GM23338 (cell line): ENCODE results near the gene GATAD2A. TPM values are rescaled to one million over a fixed set of nuclear protein-coding genes. Genes with fewer than 3 reads are reported as not detected.
A peak's percentile ranks its signal among the peaks of the same experiment; 100 is the strongest.

ENCODE experiments used
- ATAC-seq: fragments of 200-7000 bp; cut with Tn5 transposase; 3 replicates; pipeline ENCODE4 v1.9.1; 2020
- DNase-seq: peaks from one replicate; pipeline ENCODE4 v3.0.0-alpha.2; 2015; ENCODE audit warnings: low spot score
- H2AFZ ChIP-seq: fragments of 200-600 bp; sonication (generic); 2 replicates; pipeline ENCODE4 v1.8.0; 2016; ENCODE audit warnings: antibody characterized with exemption, mild to moderate bottlenecking, moderate library complexity
- H3F3A ChIP-seq: fragments of 200-600 bp; sonication (generic); replicated peaks from 2 replicates; pipeline ENCODE4 v1.8.0; 2017; ENCODE audit warnings: antibody characterized with exemption, mixed run types, low read depth
- H3K27ac ChIP-seq: fragments of 200-600 bp; sonication (generic); 2 replicates; pipeline ENCODE4 v1.6.1; 2016; ENCODE audit warnings: low read depth
- H3K27me3 ChIP-seq: fragments of 200-600 bp; sonication (generic); 2 replicates; pipeline ENCODE4 v1.8.0; 2016; ENCODE audit warnings: mild to moderate bottlenecking, mixed run types, moderate library complexity; ENCODE audit not compliant: insufficient read depth
- H3K36me3 ChIP-seq: fragments of 200-600 bp; sonication (generic); 2 replicates; pipeline ENCODE4 v1.8.0; 2016; ENCODE audit warnings: mild to moderate bottlenecking; ENCODE audit not compliant: insufficient read depth
- H3K4me1 ChIP-seq: fragments of 200-600 bp; sonication (generic); 2 replicates; pipeline ENCODE4 v1.8.0; 2016; ENCODE audit warnings: mild to moderate bottlenecking, moderate library complexity; ENCODE audit not compliant: insufficient read depth
- H3K4me2 ChIP-seq: fragments of 200-600 bp; sonication (generic); 2 replicates; pipeline ENCODE4 v1.7.1; 2017; ENCODE audit warnings: mixed run types
- H3K4me3 ChIP-seq: fragments of 200-600 bp; sonication (generic); 2 replicates; pipeline ENCODE4 v1.6.1; 2016; ENCODE audit warnings: mixed run types
- H3K79me2 ChIP-seq: fragments of 200-600 bp; sonication (generic); replicated peaks from 2 replicates; pipeline ENCODE4 v1.8.0; 2017; ENCODE audit warnings: mild to moderate bottlenecking; ENCODE audit not compliant: insufficient read depth
- H3K9me2 ChIP-seq: fragments of 200-600 bp; sonication (generic); 2 replicates; pipeline ENCODE4 v1.8.0; 2017; ENCODE audit not compliant: insufficient read depth
- H4K20me1 ChIP-seq: fragments of 200-600 bp; sonication (generic); replicated peaks from 2 replicates; pipeline ENCODE4 v1.8.0; 2017; ENCODE audit warnings: mild to moderate bottlenecking; ENCODE audit not compliant: insufficient read depth
- H3K27ac Mint-ChIP-seq: 2 replicates; pipeline ENCODE4 v1.8.0; 2020; ENCODE audit warnings: inconsistent platforms, mild to moderate bottlenecking, moderate library complexity, mixed read lengths
- H3K27me3 Mint-ChIP-seq: 3 replicates; pipeline ENCODE4 v1.8.0; 2022; ENCODE audit warnings: low read depth, mild to moderate bottlenecking, moderate library complexity, mixed read lengths, inconsistent platforms; ENCODE audit not compliant: insufficient read depth, poor library complexity
- H3K36me3 Mint-ChIP-seq: 3 replicates; pipeline ENCODE4 v1.8.0; 2021; ENCODE audit warnings: low read depth, mild to moderate bottlenecking, inconsistent platforms, moderate library complexity, mixed read lengths
- H3K4me1 Mint-ChIP-seq: 3 replicates; pipeline ENCODE4 v1.8.0; 2020; ENCODE audit warnings: mild to moderate bottlenecking, inconsistent platforms, mixed read lengths
- H3K4me3 Mint-ChIP-seq: 3 replicates; pipeline ENCODE4 v1.8.0; 2021; ENCODE audit warnings: moderate library complexity, mild to moderate bottlenecking, inconsistent platforms, mixed read lengths
- H3K9me3 Mint-ChIP-seq: 3 replicates; pipeline ENCODE4 v1.8.0; 2020; ENCODE audit warnings: moderate library complexity, mild to moderate bottlenecking, inconsistent platforms, mixed read lengths
- EZH2 ChIP-seq: fragments of 200-600 bp; sonication (generic); IDR thresholded peaks from one replicate; pipeline ENCODE4 v1.8.0; 2017; ENCODE audit warnings: antibody characterized with exemption, mild to moderate bottlenecking, low read depth; ENCODE audit not compliant: unreplicated experiment
- JUNB ChIP-seq: IDR thresholded peaks from one replicate; pipeline ENCODE4 v1.6.1; 2016; ENCODE audit warnings: antibody characterized with exemption; ENCODE audit not compliant: unreplicated experiment
- NANOG ChIP-seq: IDR thresholded peaks from 2 replicates; pipeline ENCODE4 v1.6.1; 2016; ENCODE audit warnings: antibody characterized with exemption, borderline replicate concordance
- POLR2AphosphoS5 ChIP-seq: IDR thresholded peaks from 2 replicates; pipeline ENCODE4 v1.6.1; 2016; ENCODE audit warnings: antibody characterized with exemption, low read depth
- ZNF114 ChIP-seq: fragments of 250-450 bp; sonication (Bioruptor Pico); IDR thresholded peaks from 2 replicates; pipeline ENCODE4 v1.5.0; 2020; ENCODE audit warnings: mild to moderate bottlenecking, moderate library complexity
- ZNF331 ChIP-seq: fragments of 250-450 bp; sonication (Bioruptor Pico); IDR thresholded peaks from 2 replicates; pipeline ENCODE4 v1.5.0; 2020; ENCODE audit warnings: low read depth, mild to moderate bottlenecking, moderate library complexity
- polyA plus RNA-seq: library from polyadenylated mRNA; unstranded; fragments of >200 nt; fragmentation: Nextera tagmentation; extraction: Ambion mirVana; gene quantifications from 2 replicates; pipeline ENCODE4 v1.2.1, GENCODE V29; 2016
- total RNA-seq: library from RNA; depleted of rRNA; stranded (reverse); fragments of >200 nt; shearing (Covaris generic); gene quantifications from 2 replicates; pipeline ENCODE4 v1.2.3, GENCODE V29; 2014
- TF ChIP-seq, protein P1 (sequence below): IDR thresholded peaks from 2 replicates; pipeline ENCODE4 v1.6.1; 2016; ENCODE audit warnings: antibody characterized with exemption
- TF ChIP-seq, protein P2 (sequence below): fragments of 250-450 bp; sonication (Bioruptor Pico); IDR thresholded peaks from 2 replicates; pipeline ENCODE4 v1.5.0; 2020; ENCODE audit warnings: mild to moderate bottlenecking, moderate library complexity

The GATAD2A gene
- total and polyA plus RNA-seq, 2 experiments from 2014 or later, result 40.0 to 151 TPM

GRCh38 chr19:19513682-19514081 is 108.2 kb downstream of the GATAD2A start:
- Mint-ChIP-seq H3K9me3 (no peaks in the 10 kb centered on the region; the same call in 2 of the 3 replicates), H3K27me3 (peaks cover 21% of the 10 kb centered on the region), H3K36me3 (peaks cover 11% of the 10 kb centered on the region; the same call in 2 of the 3 replicates), H3K27ac (no peak overlapping the region), H3K4me3 (no peak overlapping the region), H3K4me1 (peaks cover 7% of the 10 kb centered on the region; the same call in 2 of the 3 replicates)
- Histone ChIP-seq H3K4me1 (no peaks in the 10 kb centered on the region; the same call in 1 of the 2 replicates), H4K20me1 (0 out of 2 replicates have a peak, but pooled peaks cover 8% of the 10 kb centered on the region), H3K4me3 (no peak overlapping the region), H3K27ac (no peak overlapping the region), H2AFZ (no peak overlapping the region), H3K36me3 (no peaks in the 10 kb centered on the region), H3F3A (peaks cover 11% of the 10 kb centered on the region; the same call in 1 of the 2 replicates), H3K79me2 (peaks cover 22% of the 10 kb centered on the region), H3K4me2 (no peak overlapping the region), H3K9me2 (no peaks in the 10 kb centered on the region), H3K27me3 (no peaks in the 10 kb centered on the region)
- DNase-seq, result no peak
- TF ChIP-seq, protein P1, sequence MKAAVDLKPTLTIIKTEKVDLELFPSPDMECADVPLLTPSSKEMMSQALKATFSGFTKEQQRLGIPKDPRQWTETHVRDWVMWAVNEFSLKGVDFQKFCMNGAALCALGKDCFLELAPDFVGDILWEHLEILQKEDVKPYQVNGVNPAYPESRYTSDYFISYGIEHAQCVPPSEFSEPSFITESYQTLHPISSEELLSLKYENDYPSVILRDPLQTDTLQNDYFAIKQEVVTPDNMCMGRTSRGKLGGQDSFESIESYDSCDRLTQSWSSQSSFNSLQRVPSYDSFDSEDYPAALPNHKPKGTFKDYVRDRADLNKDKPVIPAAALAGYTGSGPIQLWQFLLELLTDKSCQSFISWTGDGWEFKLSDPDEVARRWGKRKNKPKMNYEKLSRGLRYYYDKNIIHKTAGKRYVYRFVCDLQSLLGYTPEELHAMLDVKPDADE, result no peak
- ATAC-seq, result no peak

DNA sequence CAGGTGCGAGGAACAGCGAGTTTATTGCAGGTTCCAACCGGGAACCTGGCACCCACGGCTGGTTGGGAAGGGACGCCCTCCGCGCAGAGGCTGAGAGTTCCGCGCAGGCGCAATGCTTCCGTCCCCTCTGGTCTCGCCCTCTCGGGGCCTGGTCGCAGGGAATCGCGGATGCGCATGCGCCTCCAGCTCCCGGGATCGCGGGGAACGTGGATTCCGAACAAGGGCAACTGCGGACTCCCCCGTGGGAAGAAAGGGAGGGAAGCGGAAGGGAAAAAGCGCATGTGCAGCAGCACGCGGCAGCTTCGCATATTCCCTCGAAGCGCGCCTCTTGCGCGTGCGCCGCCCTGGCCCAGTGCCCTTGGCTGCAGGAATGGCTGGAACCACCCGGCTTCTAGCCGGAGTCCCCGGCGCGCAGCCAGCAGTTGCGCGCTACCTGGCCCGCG is 108.8 kb downstream of the GATAD2A start:
- H3K27ac Mint-ChIP-seq, result no peak overlapping the region
- Histone ChIP-seq H3K27ac (no peak overlapping the region), H3K4me1 (no peaks in the 10 kb centered on the region; the same call in 1 of the 2 replicates), H3K4me3 (no peak overlapping the region), H4K20me1 (0 out of 2 replicates have a peak, but pooled peaks cover 8% of the 10 kb centered on the region), H2AFZ (no peak overlapping the region), H3K27me3 (no peaks in the 10 kb centered on the region), H3K79me2 (peaks cover 27% of the 10 kb centered on the region), H3K36me3 (no peaks in the 10 kb centered on the region), H3F3A (0 out of 2 replicates have a peak, but pooled peaks cover 8% of the 10 kb centered on the region), H3K4me2 (no peak overlapping the region), H3K9me2 (no peaks in the 10 kb centered on the region)
- H3K4me1 Mint-ChIP-seq, result peaks cover 7% of the 10 kb centered on the region; the same call in 2 of the 3 replicates
- TF ChIP-seq EZH2, result no peak
- DNase-seq (no peak), ATAC-seq (no peak; the same call in 2 of the 3 replicates)
- peak overlapping the region; percentile 33; the same call in 1 of the 3 replicates for H3K4me3 Mint-ChIP-seq
- no peaks in the 10 kb centered on the region; the same call in 2 of the 3 replicates for H3K9me3 Mint-ChIP-seq
- peaks cover 18% of the 10 kb centered on the region for H3K27me3 Mint-ChIP-seq
- peaks cover 13% of the 10 kb centered on the region for H3K36me3 Mint-ChIP-seq

DNA sequence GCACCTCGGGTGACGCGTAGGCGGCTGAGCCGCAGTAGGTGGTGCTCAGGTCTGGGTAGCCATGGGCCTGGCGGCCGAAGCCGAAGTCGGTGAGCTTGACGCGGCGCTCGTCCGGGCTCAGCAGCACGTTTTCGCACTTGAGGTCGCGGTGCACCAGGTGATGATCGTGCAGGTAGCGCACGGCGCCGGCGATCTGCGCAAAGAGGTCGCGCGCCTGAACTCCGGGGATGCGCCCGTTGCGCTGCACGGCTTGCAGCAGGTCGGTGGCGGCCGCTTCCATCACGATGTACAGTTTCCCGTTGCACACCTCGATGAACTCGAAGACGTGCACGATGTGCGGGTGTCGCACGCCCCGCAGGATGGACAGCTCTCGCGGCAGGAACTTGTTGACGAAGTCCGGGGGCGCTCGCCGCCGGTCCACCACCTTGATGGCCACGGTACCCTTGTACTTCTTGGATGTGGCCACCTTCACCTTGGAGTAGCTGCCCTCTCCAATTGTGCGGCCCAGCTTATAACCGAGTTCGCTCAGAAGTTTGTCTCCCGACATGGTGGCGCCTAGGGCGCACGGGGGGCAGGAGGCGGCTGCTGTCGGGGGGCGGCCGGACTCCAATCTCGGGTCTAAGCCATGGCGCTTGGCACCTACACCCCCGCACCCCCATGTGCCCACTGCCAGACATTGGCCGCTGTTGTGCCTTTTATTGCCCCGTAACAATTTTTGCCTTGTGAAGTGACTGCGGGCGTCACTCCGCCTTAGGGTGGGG is 109.6 kb downstream of the GATAD2A start, which contains the start of gene TSSK6:
Gene TSSK6, minus strand, starts transcription at position 668 of the 761 bp plus-strand sequence. Its CDS starts 121 bp downstream, at position 547.
- 0 out of 2 replicates have a peak, but pooled peaks cover under 1% of the 10 kb centered on the region for H3K36me3 ChIP-seq
- H3K79me2 ChIP-seq, result peaks cover 36% of the 10 kb centered on the region
- H3K4me1 ChIP-seq, result no peaks in the 10 kb centered on the region; the same call in 1 of the 2 replicates
- H3F3A ChIP-seq, result 0 out of 2 replicates have a peak, but pooled peaks cover 3% of the 10 kb centered on the region
- peaks cover 22% of the 10 kb centered on the region for H3K36me3 Mint-ChIP-seq
- H3K27ac ChIP-seq, result peak within 1 kb of the TSS; percentile 92
- no peaks in the 10 kb centered on the region; the same call in 2 of the 3 replicates for H3K9me3 Mint-ChIP-seq
- peak within 1 kb of the TSS; percentile 99 for H3K4me2 ChIP-seq
- peak within 1 kb of the TSS; percentile 96 for H3K27ac Mint-ChIP-seq
- peaks cover 7% of the 10 kb centered on the region; the same call in 2 of the 3 replicates for H3K4me1 Mint-ChIP-seq
- H3K27me3 ChIP-seq, result no peaks in the 10 kb centered on the region
- no peaks in the 10 kb centered on the region for H3K9me2 ChIP-seq
- no peak for DNase-seq
- H4K20me1 ChIP-seq, result peaks cover 8% of the 10 kb centered on the region; the same call in 1 of the 2 replicates
- peak within 1 kb of the TSS; percentile 98 for H2AFZ ChIP-seq
- H3K4me3 Mint-ChIP-seq, result peak within 1 kb of the TSS; percentile 95
- peak within 1 kb of the TSS; percentile 99 for H3K4me3 ChIP-seq
- H3K27me3 Mint-ChIP-seq, result peaks cover 15% of the 10 kb centered on the region
- no peak for ATAC-seq
- TF ChIP-seq ZNF331 (CRISPR knock-in tag) (no peak), ZNF114 (CRISPR knock-in tag) (no peak), POLR2AphosphoS5 (no peak), NANOG (no peak), JUNB (no peak)
- TF ChIP-seq, protein P2, sequence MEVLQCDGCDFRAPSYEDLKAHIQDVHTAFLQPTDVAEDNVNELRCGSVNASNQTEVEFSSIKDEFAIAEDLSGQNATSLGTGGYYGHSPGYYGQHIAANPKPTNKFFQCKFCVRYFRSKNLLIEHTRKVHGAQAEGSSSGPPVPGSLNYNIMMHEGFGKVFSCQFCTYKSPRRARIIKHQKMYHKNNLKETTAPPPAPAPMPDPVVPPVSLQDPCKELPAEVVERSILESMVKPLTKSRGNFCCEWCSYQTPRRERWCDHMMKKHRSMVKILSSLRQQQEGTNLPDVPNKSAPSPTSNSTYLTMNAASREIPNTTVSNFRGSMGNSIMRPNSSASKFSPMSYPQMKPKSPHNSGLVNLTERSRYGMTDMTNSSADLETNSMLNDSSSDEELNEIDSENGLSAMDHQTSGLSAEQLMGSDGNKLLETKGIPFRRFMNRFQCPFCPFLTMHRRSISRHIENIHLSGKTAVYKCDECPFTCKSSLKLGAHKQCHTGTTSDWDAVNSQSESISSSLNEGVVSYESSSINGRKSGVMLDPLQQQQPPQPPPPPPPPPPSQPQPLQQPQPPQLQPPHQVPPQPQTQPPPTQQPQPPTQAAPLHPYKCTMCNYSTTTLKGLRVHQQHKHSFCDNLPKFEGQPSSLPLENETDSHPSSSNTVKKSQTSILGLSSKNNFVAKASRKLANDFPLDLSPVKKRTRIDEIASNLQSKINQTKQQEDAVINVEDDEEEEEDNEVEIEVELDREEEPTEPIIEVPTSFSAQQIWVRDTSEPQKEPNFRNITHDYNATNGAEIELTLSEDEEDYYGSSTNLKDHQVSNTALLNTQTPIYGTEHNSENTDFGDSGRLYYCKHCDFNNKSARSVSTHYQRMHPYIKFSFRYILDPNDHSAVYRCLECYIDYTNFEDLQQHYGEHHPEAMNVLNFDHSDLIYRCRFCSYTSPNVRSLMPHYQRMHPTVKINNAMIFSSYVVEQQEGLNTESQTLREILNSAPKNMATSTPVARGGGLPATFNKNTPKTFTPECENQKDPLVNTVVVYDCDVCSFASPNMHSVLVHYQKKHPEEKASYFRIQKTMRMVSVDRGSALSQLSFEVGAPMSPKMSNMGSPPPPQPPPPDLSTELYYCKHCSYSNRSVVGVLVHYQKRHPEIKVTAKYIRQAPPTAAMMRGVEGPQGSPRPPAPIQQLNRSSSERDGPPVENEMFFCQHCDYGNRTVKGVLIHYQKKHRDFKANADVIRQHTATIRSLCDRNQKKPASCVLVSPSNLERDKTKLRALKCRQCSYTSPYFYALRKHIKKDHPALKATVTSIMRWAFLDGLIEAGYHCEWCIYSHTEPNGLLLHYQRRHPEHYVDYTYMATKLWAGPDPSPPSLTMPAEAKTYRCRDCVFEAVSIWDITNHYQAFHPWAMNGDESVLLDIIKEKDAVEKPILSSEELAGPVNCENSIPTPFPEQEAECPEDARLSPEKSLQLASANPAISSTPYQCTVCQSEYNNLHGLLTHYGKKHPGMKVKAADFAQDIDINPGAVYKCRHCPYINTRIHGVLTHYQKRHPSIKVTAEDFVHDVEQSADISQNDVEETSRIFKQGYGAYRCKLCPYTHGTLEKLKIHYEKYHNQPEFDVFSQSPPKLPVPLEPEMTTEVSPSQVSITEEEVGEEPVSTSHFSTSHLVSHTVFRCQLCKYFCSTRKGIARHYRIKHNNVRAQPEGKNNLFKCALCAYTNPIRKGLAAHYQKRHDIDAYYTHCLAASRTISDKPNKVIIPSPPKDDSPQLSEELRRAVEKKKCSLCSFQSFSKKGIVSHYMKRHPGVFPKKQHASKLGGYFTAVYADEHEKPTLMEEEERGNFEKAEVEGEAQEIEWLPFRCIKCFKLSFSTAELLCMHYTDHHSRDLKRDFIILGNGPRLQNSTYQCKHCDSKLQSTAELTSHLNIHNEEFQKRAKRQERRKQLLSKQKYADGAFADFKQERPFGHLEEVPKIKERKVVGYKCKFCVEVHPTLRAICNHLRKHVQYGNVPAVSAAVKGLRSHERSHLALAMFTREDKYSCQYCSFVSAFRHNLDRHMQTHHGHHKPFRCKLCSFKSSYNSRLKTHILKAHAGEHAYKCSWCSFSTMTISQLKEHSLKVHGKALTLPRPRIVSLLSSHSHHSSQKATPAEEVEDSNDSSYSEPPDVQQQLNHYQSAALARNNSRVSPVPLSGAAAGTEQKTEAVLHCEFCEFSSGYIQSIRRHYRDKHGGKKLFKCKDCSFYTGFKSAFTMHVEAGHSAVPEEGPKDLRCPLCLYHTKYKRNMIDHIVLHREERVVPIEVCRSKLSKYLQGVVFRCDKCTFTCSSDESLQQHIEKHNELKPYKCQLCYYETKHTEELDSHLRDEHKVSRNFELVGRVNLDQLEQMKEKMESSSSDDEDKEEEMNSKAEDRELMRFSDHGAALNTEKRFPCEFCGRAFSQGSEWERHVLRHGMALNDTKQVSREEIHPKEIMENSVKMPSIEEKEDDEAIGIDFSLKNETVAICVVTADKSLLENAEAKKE (CRISPR knock-in tag), result no peak
